Subcutaneous abdominal adipose tissue (tissue), 5 donors: ENCODE results near the gene GPR157.
"Not testable (repeated sequence)": the region's sequence is repeated elsewhere in the genome, so short reads cannot be mapped to it uniquely, and the experiment has no call there.

Experiments used
- H3K27ac ChIP-seq: one replicate; pipeline ENCODE4 v1.7.0; 2013; ENCODE audit warnings: low read depth, mild to moderate bottlenecking, inconsistent platforms, low read length, moderate library complexity
- H3K27me3 ChIP-seq, 5 donors: one replicate each; pipeline ENCODE4 v1.7.0; 2013; ENCODE audit warnings: low read length in 5 of 5, inconsistent platforms in 1 of 5; ENCODE audit not compliant: control insufficient read depth in 5 of 5, insufficient read depth in 4 of 5
- H3K36me3 ChIP-seq, 5 donors: one replicate each; pipeline ENCODE4 v1.7.0; 2013; ENCODE audit warnings: low read length in 5 of 5; ENCODE audit not compliant: control insufficient read depth in 5 of 5, insufficient read depth in 5 of 5
- H3K4me1 ChIP-seq, 5 donors: one replicate each; pipeline ENCODE4 v1.7.0; 2013; ENCODE audit warnings: low read length in 5 of 5, mild to moderate bottlenecking in 3 of 5, moderate library complexity in 1 of 5; ENCODE audit not compliant: control insufficient read depth in 5 of 5, insufficient read depth in 5 of 5
- H3K4me3 ChIP-seq, 5 donors: one replicate each; pipeline ENCODE4 v1.7.0; 2013; ENCODE audit warnings: low read length in 5 of 5, low read depth in 1 of 5
- H3K9ac ChIP-seq, 5 donors: one replicate each; pipeline ENCODE4 v1.7.0; 2013; ENCODE audit warnings: low read length in 5 of 5, mild to moderate bottlenecking in 4 of 5, moderate library complexity in 3 of 5
- H3K9me3 ChIP-seq, 5 donors: one replicate each; pipeline ENCODE4 v1.7.0; 2013; ENCODE audit warnings: low read length in 5 of 5; ENCODE audit not compliant: control insufficient read depth in 5 of 5
- donor health status: healthy.
- donor health status: healthy.
- donor health status: healthy.
- donor health status: healthy.
- donor health status: healthy.

Gene GPR157

GRCh38 chr1:9161963-9162362, 33.1 kb upstream of the GPR157 start:
- Histone ChIP-seq H3K4me3 (no peak overlapping the region), H3K9me3 (no peaks in the 10 kb centered on the region), H3K9ac (no peak overlapping the region), H3K27ac (no peak overlapping the region), H3K4me1 (peaks cover 0 to 42% (median 29%) of the 10 kb centered on the region in 5 donors), H3K36me3 (no peaks in the 10 kb centered on the region), H3K27me3 (no peaks in the 10 kb centered on the region)

- H3K36me3 ChIP-seq = no peaks in the 10 kb centered on the region
- H3K4me1 ChIP-seq = peaks cover 0 to 42% (median 28%) of the 10 kb centered on the region in 5 donors
- H3K4me3 ChIP-seq = no peak overlapping the region
- no peak overlapping the region for H3K9ac ChIP-seq
- no peak overlapping the region for H3K27ac ChIP-seq
- H3K9me3 ChIP-seq = no peaks in the 10 kb centered on the region
- no peaks in the 10 kb centered on the region for H3K27me3 ChIP-seq
Measured at GRCh38 chr1:9161342-9161741, 32.4 kb upstream of the GPR157 start.

- Histone ChIP-seq H3K9me3 (no peaks in the 10 kb centered on the region), H3K27me3 (no peaks in the 10 kb centered on the region), H3K36me3 (no peaks in the 10 kb centered on the region), H3K4me3 (no peak overlapping the region), H3K27ac (no peak overlapping the region), H3K9ac (no peak overlapping the region), H3K4me1 (peaks cover 0 to 37% (median 27%) of the 10 kb centered on the region in 5 donors)
Measured at GRCh38 chr1:9160079-9160717, 31.3 kb upstream of the GPR157 start.

GRCh38 chr1:9155879-9156278, 27.0 kb upstream of the GPR157 start:
- no peak overlapping the region for H3K27ac ChIP-seq
- no peak overlapping the region for H3K9ac ChIP-seq
- H3K9me3 ChIP-seq = no peaks in the 10 kb centered on the region
- H3K36me3 ChIP-seq = no peaks in the 10 kb centered on the region
- H3K27me3 ChIP-seq = no peaks in the 10 kb centered on the region
- no peak overlapping the region for H3K4me3 ChIP-seq
- H3K4me1 ChIP-seq = peaks cover 0 to 29% (median 18%) of the 10 kb centered on the region in 5 donors

- not testable (repeated sequence) for H3K4me3 ChIP-seq, H3K27ac ChIP-seq, H3K27me3 ChIP-seq, H3K9me3 ChIP-seq, H3K9ac ChIP-seq, H3K36me3 ChIP-seq
- peaks cover 2 to 34% (median 21%) of the 10 kb centered on the region in 5 donors for H3K4me1 ChIP-seq
Measured at GRCh38 chr1:9155405-9155804, 26.5 kb upstream of the GPR157 start.

- peaks cover 0 to 6% (median 0%) of the 10 kb centered on the region in 5 donors for H3K36me3 ChIP-seq
- H3K4me1 ChIP-seq = peaks cover 2 to 47% (median 35%) of the 10 kb centered on the region in 5 donors
- peak overlapping the region in 1 of 5 donors; percentile 2 for H3K9ac ChIP-seq
- no peaks in the 10 kb centered on the region for H3K27me3 ChIP-seq
- no peak overlapping the region for H3K4me3 ChIP-seq
- H3K27ac ChIP-seq = no peak overlapping the region
- no peaks in the 10 kb centered on the region for H3K9me3 ChIP-seq
Measured at GRCh38 chr1:9153152-9153551, 24.2 kb upstream of the GPR157 start.

- H3K27ac ChIP-seq = no peak overlapping the region
- H3K9ac ChIP-seq = peak overlapping the region in 2 of 5 donors; percentile 2 to 39
- no peaks in the 10 kb centered on the region for H3K9me3 ChIP-seq
- peaks cover 2 to 47% (median 35%) of the 10 kb centered on the region in 5 donors for H3K4me1 ChIP-seq
- H3K36me3 ChIP-seq = peaks cover 0 to 6% (median 0%) of the 10 kb centered on the region in 5 donors
- H3K4me3 ChIP-seq = no peak overlapping the region
- no peaks in the 10 kb centered on the region for H3K27me3 ChIP-seq
Measured at GRCh38 chr1:9152535-9152934, 23.6 kb upstream of the GPR157 start.

- H3K9ac ChIP-seq = peak overlapping the region in 1 of 5 donors; percentile 26
- no peaks in the 10 kb centered on the region for H3K9me3 ChIP-seq
- H3K27me3 ChIP-seq = no peaks in the 10 kb centered on the region
- peaks cover 0 to 6% (median 0%) of the 10 kb centered on the region in 5 donors for H3K36me3 ChIP-seq
- peak overlapping the region in 3 of 5 donors; percentile 21 to 39 (median 22) for H3K4me3 ChIP-seq
- peaks cover 2 to 47% (median 35%) of the 10 kb centered on the region in 5 donors for H3K4me1 ChIP-seq
- no peak overlapping the region for H3K27ac ChIP-seq
Measured at GRCh38 chr1:9151328-9151860, 22.5 kb upstream of the GPR157 start.

- no peaks in the 10 kb centered on the region for H3K27me3 ChIP-seq
- H3K9ac ChIP-seq = peak overlapping the region in 1 of 5 donors; percentile 26
- peaks cover 0 to 6% (median 0%) of the 10 kb centered on the region in 5 donors for H3K36me3 ChIP-seq
- H3K4me3 ChIP-seq = peak overlapping the region in 1 of 5 donors; percentile 22
- no peak overlapping the region for H3K27ac ChIP-seq
- no peaks in the 10 kb centered on the region for H3K9me3 ChIP-seq
- peaks cover 2 to 47% (median 35%) of the 10 kb centered on the region in 5 donors for H3K4me1 ChIP-seq
Measured at GRCh38 chr1:9150582-9151327, 21.9 kb upstream of the GPR157 start.
